PC-9 (cell line): ENCODE results near the gene LDAH. TPM values are rescaled to one million over a fixed set of nuclear protein-coding genes. Genes with fewer than 3 reads are reported as not detected.

Source experiments
- BruUV-seq: library from RNA; stranded (reverse); fragments of 400-500 nt; replicated peaks from 2 replicates; lab custom pipeline; 2021; lab: Mats Ljungman, UMichigan
- CTCF ChIA-PET: fragments of 300-600 bp; sonication (Branson Sonifier 250); formaldehyde crosslinking; loops from one replicate; lab custom pipeline; 2022; ENCODE audit warnings: antibody characterized with exemption; lab: Charles Lee
- POLR2A ChIA-PET: fragments of 300-600 bp; sonication (Branson Sonifier 250); formaldehyde crosslinking; loops from one replicate; lab custom pipeline; 2022; ENCODE audit warnings: antibody characterized with exemption; ENCODE audit not compliant: unreplicated experiment; lab: Charles Lee
- DNase-seq, 2 experiments: peaks; one replicate each; pipeline versions ENCODE4 v3.0.0 to v3.0.0-alpha.2; 2015 to 2022; ENCODE audit warnings: mixed read lengths in 1 of 2
- H2AFZ ChIP-seq: fragments of 200-600 bp; sonication (generic); 2 replicates; pipeline ENCODE4 v1.8.1; 2017; ENCODE audit warnings: antibody characterized with exemption
- H3F3A ChIP-seq: fragments of 200-600 bp; sonication (generic); 2 replicates; pipeline ENCODE4 v1.8.1; 2017; ENCODE audit warnings: antibody characterized with exemption, mild to moderate bottlenecking, low read depth; ENCODE audit not compliant: insufficient read depth
- H3K27ac ChIP-seq: fragments of 200-600 bp; sonication (generic); 2 replicates; pipeline ENCODE4 v1.6.1; 2016; ENCODE audit warnings: mixed run types
- H3K27me3 ChIP-seq: fragments of 200-600 bp; sonication (generic); 2 replicates; pipeline ENCODE4 v1.6.1; 2016; ENCODE audit warnings: low read depth, mixed run types; ENCODE audit not compliant: insufficient read depth
- H3K36me3 ChIP-seq: fragments of 200-600 bp; sonication (generic); 2 replicates; pipeline ENCODE4 v1.6.1; 2016; ENCODE audit warnings: low read depth, mixed run types
- H3K4me1 ChIP-seq: fragments of 200-600 bp; sonication (generic); replicated peaks from 2 replicates; pipeline ENCODE4 v1.6.1; 2016; ENCODE audit warnings: mixed run types; ENCODE audit not compliant: insufficient read depth
- H3K4me2 ChIP-seq: fragments of 200-600 bp; sonication (generic); 2 replicates; pipeline ENCODE4 v1.6.1; 2017; ENCODE audit warnings: mixed run types
- H3K4me3 ChIP-seq: fragments of 200-600 bp; sonication (generic); 2 replicates; pipeline ENCODE4 v1.6.1; 2016; ENCODE audit warnings: mixed run types
- H3K79me2 ChIP-seq: fragments of 200-600 bp; sonication (generic); 2 replicates; pipeline ENCODE4 v1.6.1; 2017; ENCODE audit warnings: low read depth, mixed run types
- H3K9me2 ChIP-seq: fragments of 200-600 bp; sonication (generic); 2 replicates; pipeline ENCODE4 v1.8.1; 2017; ENCODE audit warnings: mild to moderate bottlenecking; ENCODE audit not compliant: insufficient read depth
- H3K9me3 ChIP-seq: fragments of 200-600 bp; sonication (generic); 2 replicates; pipeline ENCODE4 v1.8.1; 2016; ENCODE audit warnings: low read depth; ENCODE audit not compliant: insufficient read depth
- H4K20me1 ChIP-seq: fragments of 200-600 bp; sonication (generic); 2 replicates; pipeline ENCODE4 v1.8.1; 2017; ENCODE audit not compliant: insufficient read depth
- CTCF ChIP-seq: fragments of 200-600 bp; sonication (generic); conservative IDR thresholded peaks from 2 replicates; pipeline ENCODE4 v1.6.1; 2017; ENCODE audit warnings: mixed run types, antibody characterized with exemption, mild to moderate bottlenecking, moderate library complexity
- EZH2 ChIP-seq: fragments of 200-600 bp; sonication (generic); IDR thresholded peaks from 2 replicates; pipeline ENCODE4 v1.8.0; 2017; ENCODE audit warnings: antibody characterized with exemption, low read depth
- intact Hi-C: fragments of 100-400 bp; cut with micrococcal nuclease; formaldehyde crosslinking; loops from one replicate; pipeline ENCODE4 v1.10.0; 2022; ENCODE audit not compliant: unreplicated experiment
- total RNA-seq: library from RNA; stranded (reverse); gene quantifications from 2 replicates; pipeline ENCODE4 v1.2.3, GENCODE V29; 2021

The LDAH gene
- total RNA-seq, 1 experiment from 2014 or later, result 18.3 TPM

- Histone ChIP-seq H4K20me1 (no peaks in the 10 kb centered on the region), H2AFZ (no peak overlapping the region), H3K27me3 (no peaks in the 10 kb centered on the region), H3K4me1 (no peaks in the 10 kb centered on the region), H3K4me3 (no peak overlapping the region), H3F3A (no peaks in the 10 kb centered on the region), H3K9me2 (no peaks in the 10 kb centered on the region), H3K27ac (no peak overlapping the region), H3K36me3 (no peaks in the 10 kb centered on the region), H3K9me3 (no peaks in the 10 kb centered on the region), H3K4me2 (no peak overlapping the region), H3K79me2 (no peaks in the 10 kb centered on the region)
- no peak for TF ChIP-seq EZH2
- no peak for TF ChIP-seq CTCF
- no TSS peak for BruUV-seq
- ChIA-PET CTCF (no interaction called here), POLR2A (no interaction called here)
- DNase-seq, result no peak
- intact Hi-C loops, result no loop called here
Measured at GRCh38 chr2:20692081-20692480, 130.8 kb downstream of the LDAH start.

DNA sequence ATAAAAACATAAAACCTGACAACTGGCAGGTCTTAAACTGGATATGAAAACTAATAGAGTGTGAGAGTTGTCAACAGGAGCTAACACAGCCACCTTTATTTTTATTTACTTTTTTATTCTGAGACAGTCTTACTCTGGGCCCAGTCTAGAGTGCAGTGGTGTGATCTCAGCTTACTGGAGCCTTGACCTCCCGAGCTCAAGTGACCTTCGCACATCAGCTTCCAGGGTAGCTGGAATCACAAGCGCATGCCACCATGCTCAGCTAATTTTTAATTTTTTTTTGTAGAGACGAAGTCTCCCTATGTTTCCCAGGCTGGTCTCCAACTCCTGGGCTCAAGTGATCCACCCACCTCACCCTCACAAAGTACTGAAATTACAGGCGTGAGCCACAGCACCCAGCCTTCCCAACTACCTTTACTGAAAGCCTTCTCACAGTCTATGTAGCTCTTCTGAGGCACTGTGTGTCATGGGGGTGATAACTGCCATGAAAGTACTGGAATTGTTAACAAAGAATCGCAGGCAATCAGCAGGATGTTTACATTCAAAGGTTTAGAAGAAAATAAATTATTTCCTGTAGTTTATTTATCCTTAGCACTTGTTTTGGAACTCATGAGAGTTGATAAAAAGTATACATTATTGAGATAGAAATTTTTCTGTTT is 131.7 kb downstream of the LDAH start:
- no peak overlapping the region for H3K27ac ChIP-seq

DNA sequence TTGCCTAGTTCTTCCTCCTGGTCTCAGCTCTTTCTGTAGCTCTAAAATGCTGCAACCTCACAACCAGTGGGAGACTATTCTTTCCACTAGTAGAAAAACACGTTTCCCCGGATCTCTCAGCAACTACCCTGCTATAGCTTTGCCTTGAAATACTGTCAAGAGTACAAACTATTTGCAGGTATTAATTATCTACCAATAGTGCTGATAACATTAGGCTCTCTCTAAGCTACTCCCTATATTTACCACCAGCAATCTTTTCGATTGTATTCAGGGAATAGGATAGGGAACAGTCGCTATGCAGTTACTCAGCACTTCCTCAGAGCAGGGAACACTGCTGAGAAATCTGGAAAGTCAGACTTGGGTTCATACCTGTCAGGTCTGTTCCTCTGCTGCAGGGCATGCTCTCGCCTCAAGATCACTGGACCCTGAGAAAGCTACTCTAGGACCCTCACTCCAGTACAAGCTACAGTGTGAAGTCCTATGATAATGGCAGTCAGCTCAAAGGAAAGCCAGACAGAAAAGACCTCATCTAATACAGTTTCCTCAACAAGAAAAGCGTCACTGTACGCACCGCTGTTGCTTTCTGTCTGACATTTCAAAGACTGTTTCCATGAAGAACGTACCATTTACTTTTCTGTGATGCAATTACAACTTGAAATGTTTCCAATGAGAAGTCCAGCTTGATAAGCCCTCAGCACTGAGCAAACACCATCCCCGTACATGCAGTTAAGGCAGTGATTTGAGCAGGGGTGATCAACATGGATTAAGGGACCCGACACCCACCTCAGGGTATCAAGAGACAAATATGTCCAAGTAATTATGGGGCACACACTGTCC is 133.3 kb downstream of the LDAH start:
- no peaks in the 10 kb centered on the region for H3K4me1 ChIP-seq
- no peaks in the 10 kb centered on the region for H4K20me1 ChIP-seq
- no TSS peak for BruUV-seq
- intact Hi-C loops, result no loop called here
- H3F3A ChIP-seq, result no peaks in the 10 kb centered on the region
- H3K4me2 ChIP-seq, result no peak overlapping the region
- no peak overlapping the region for H2AFZ ChIP-seq
- no peaks in the 10 kb centered on the region for H3K79me2 ChIP-seq
- H3K27me3 ChIP-seq, result no peaks in the 10 kb centered on the region
- ChIA-PET POLR2A (interaction anchor here (0.5 kb wide), 1 partner anchor 10 kb away, joined by 6 read pairs; no protein-coding TSS in a partner anchor), CTCF (no interaction called here)
- H3K9me2 ChIP-seq, result no peaks in the 10 kb centered on the region
- DNase-seq, result no peak
- H3K36me3 ChIP-seq, result no peaks in the 10 kb centered on the region
- no peak overlapping the region for H3K4me3 ChIP-seq
- TF ChIP-seq EZH2 (no peak), CTCF (no peak)
- H3K9me3 ChIP-seq, result no peaks in the 10 kb centered on the region
- H3K27ac ChIP-seq, result no peak overlapping the region

More for the DNA sequence above, 131.7 kb downstream of the LDAH start:
- Histone ChIP-seq H3K36me3 (no peaks in the 10 kb centered on the region), H3K4me2 (no peak overlapping the region), H3K9me2 (no peaks in the 10 kb centered on the region), H3K4me1 (no peaks in the 10 kb centered on the region), H4K20me1 (no peaks in the 10 kb centered on the region), H2AFZ (no peak overlapping the region), H3F3A (no peaks in the 10 kb centered on the region), H3K4me3 (no peak overlapping the region), H3K9me3 (no peaks in the 10 kb centered on the region), H3K27me3 (no peaks in the 10 kb centered on the region), H3K79me2 (no peaks in the 10 kb centered on the region)
- TF ChIP-seq EZH2 (no peak), CTCF (no peak)
- ChIA-PET POLR2A (no interaction called here), CTCF (no interaction called here)
- intact Hi-C loops, result no loop called here
- no TSS peak for BruUV-seq
- no peak for DNase-seq
